ENCODE results near the gene WASHC4.
"Not testable (repeated sequence)": the region's sequence is repeated elsewhere in the genome, so short reads cannot be mapped to it uniquely, and the experiment has no call there.

Gene WASHC4

DNA sequence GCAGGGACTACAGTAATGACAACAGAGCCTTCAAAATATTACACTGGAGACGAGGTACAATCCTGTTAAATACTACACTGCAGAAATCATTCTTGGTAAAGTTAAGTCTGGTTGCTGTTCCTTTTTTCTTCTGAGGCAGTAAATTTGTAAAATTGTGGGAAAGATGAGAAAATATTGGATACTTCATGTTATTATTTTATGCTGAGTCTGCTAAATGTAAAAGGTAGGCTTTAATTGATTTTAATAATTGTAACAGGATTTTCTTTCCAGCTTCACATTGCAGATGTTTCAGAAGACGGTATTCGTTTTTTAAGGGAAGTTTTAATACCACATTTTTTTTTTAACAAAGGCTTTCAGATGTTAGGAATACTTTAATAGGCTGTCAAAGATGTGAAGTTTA, 62.6 kb downstream of the WASHC4 start:
- Histone ChIP-seq H3K9ac (ENCODE audit: low read depth, low read length) (no peak overlapping the region), H3K4me3 (ENCODE audit: low read length) (no peak overlapping the region), H3K4me1 (ENCODE audit: control insufficient read depth, insufficient read depth, low read length) (no peaks in the 10 kb centered on the region), H3K4me2 (ENCODE audit: low read length) (no peak overlapping the region), H3K36me3 (ENCODE audit: insufficient read depth, low read length) (peaks cover 87% of the 10 kb centered on the region), H3K9me3 (replicated peaks; ENCODE audit: low read length) (no peaks in the 10 kb centered on the region), H3K27me3 (ENCODE audit: control insufficient read depth, insufficient read depth, low read length) (no peaks in the 10 kb centered on the region)

DNA sequence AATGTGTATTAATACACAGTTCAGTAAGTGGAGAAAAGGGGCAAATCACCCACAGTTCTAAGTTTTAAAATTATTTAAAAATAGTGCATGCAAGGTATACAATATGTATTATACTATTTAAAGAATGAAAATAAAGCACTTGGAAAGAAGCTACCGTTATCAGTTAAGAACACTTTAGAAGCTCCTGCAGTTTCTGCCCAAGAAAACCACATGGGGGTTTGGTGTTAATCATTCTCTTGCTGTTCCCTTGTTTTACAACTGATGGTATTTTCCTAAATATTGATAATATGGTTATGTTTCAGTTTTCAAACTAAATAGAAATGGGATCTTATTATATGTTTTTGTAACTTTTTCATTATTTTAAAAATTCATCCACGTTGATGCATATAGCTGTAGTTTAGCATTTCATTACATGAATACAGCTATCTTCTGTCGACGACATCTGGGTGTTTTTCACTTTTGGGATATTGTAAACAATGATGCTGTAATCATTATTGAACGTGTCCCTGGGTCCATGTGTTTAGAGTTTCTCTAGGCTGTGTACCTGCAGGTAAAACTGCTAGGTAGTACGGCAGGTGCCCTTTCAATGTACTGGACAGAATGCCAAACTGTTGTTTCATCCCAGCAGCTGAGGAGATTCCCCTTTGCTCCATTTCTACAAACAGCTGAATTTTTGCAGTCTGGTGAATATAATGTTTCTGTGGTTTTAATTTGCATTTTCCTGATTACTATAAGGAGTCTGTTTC, 64.3 kb downstream of the WASHC4 start:
- Histone ChIP-seq H3K9me3 (replicated peaks; ENCODE audit: low read length) (no peaks in the 10 kb centered on the region), H3K27me3 (ENCODE audit: control insufficient read depth, insufficient read depth, low read length) (no peaks in the 10 kb centered on the region), H3K9ac (ENCODE audit: low read depth, low read length) (no peak overlapping the region), H3K4me3 (ENCODE audit: low read length) (no peak overlapping the region), H3K4me1 (ENCODE audit: control insufficient read depth, insufficient read depth, low read length) (no peaks in the 10 kb centered on the region), H3K4me2 (ENCODE audit: low read length) (no peak overlapping the region), H3K36me3 (ENCODE audit: insufficient read depth, low read length) (peaks cover 88% of the 10 kb centered on the region)

DNA sequence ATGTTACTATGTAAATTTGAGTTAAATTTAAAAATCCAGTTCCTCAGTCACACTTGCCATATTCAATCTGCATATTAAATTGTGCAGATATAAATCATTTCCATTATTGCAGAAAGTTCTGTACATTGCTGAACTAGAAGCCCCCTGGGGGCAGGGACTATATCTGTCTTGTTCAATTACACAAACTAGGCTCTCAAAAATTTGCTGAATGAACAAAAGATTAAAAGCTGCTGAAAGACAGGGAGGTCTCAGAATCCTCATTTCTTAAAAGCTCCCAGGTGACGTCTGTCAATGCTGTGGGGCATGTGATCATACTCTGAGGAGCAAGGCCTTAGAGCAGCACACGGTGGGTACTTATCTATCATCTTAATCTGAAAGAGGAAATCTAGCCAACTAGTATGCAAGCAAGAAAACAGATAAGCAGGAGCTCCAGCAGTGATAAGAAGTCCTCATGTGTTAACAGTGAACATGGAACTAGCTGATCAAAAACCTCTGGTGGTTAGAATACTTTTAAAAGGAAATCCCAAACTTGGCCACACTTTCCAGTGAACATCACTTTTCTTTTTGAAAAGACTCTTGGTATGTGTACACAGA, 68.0 kb downstream of the WASHC4 start:
- H3K27me3 ChIP-seq (ENCODE audit: control insufficient read depth, insufficient read depth, low read length), result no peaks in the 10 kb centered on the region
- H3K36me3 ChIP-seq (ENCODE audit: insufficient read depth, low read length), result peaks cover 61% of the 10 kb centered on the region
- H3K9me3 ChIP-seq (replicated peaks; ENCODE audit: low read length), result no peaks in the 10 kb centered on the region
- H3K4me2 ChIP-seq (ENCODE audit: low read length), result no peak overlapping the region
- no peaks in the 10 kb centered on the region for H3K4me1 ChIP-seq (ENCODE audit: control insufficient read depth, insufficient read depth, low read length)
- no peak overlapping the region for H3K9ac ChIP-seq (ENCODE audit: low read depth, low read length)
- no peak overlapping the region for H3K4me3 ChIP-seq (ENCODE audit: low read length)

DNA sequence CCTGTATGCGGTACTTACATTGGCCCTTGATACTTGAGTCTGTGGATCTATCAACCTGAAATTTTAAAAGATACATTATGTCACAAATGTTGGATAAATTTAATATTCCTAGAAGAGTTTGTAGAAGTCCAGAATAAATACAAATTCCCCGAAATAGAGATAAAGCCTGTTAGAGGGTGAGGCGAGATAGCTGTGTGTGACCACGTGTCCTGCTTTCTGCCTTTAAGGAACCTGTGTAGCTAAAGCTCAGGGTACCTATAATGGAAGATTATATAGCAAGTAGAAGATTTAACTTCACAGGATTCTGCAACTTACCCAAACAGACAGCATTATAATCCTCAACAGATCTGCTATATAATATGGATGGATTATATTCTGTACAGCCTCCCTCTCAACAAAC, 69.7 kb downstream of the WASHC4 start:
- H3K4me1 ChIP-seq (ENCODE audit: control insufficient read depth, insufficient read depth, low read length), result no peaks in the 10 kb centered on the region
- H3K9ac ChIP-seq (ENCODE audit: low read depth, low read length), result no peak overlapping the region
- H3K4me2 ChIP-seq (ENCODE audit: low read length), result no peak overlapping the region
- peaks cover 50% of the 10 kb centered on the region for H3K36me3 ChIP-seq (ENCODE audit: insufficient read depth, low read length)
- no peak overlapping the region for H3K4me3 ChIP-seq (ENCODE audit: low read length)
- no peaks in the 10 kb centered on the region for H3K27me3 ChIP-seq (ENCODE audit: control insufficient read depth, insufficient read depth, low read length)
- H3K9me3 ChIP-seq (replicated peaks; ENCODE audit: low read length), result no peaks in the 10 kb centered on the region

GRCh38 chr12:105179114-105179513, 71.6 kb downstream of the WASHC4 start:
- not testable (repeated sequence) for H3K27me3 ChIP-seq (ENCODE audit: control insufficient read depth, insufficient read depth, low read length); H3K4me3 ChIP-seq (ENCODE audit: low read length); H3K4me2 ChIP-seq (ENCODE audit: low read length); H3K4me1 ChIP-seq (ENCODE audit: control insufficient read depth, insufficient read depth, low read length); H3K9me3 ChIP-seq (replicated peaks; ENCODE audit: low read length); H3K9ac ChIP-seq (ENCODE audit: low read depth, low read length)
- peaks cover 39% of the 10 kb centered on the region for H3K36me3 ChIP-seq (ENCODE audit: insufficient read depth, low read length)

DNA sequence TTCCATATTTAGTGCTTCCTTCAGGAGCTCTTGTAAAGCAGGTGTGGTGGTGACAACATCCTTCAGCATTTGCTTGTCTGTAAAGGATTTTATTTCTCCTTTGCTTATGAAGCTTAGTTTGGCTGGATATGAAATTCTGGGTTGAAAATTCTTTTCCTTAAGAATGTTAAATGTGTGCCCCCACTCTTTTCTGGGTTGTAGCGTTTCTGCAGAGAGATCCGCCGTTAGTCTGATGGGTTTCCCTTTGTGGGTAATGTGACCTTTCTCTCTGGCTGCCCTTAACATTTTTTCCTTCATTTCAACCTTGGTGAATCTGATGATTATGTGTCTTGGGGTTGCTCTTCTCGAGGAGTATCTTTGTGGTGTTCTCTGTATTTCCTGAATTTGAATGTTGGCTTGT, 75.9 kb downstream of the WASHC4 start:
- not testable (repeated sequence) for H3K4me2 ChIP-seq (ENCODE audit: low read length)
- H3K36me3 ChIP-seq (ENCODE audit: insufficient read depth, low read length), result peaks cover 48% of the 10 kb centered on the region

DNA sequence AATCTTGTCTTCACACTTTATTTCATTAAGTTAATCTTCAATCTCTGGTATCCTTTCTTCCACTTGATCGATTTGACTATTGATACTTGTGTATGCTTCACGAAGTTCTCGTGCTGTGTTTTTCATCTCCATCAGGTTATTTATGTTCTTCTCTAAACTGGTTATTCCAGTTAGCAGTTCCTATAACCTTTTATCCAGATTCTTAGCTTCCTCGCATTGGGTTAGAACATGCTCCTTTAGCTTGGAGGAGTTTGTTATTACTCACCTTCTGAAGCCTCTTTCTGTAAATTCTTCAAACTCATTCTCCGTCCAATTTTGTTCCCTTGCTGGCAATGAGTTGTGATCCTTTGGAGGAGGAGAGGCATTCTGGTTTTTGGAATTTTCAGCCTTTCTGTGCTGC, 76.4 kb downstream of the WASHC4 start:
- H3K27me3 ChIP-seq (ENCODE audit: control insufficient read depth, insufficient read depth, low read length); H3K9me3 ChIP-seq (replicated peaks; ENCODE audit: low read length); H3K4me3 ChIP-seq (ENCODE audit: low read length); H3K4me1 ChIP-seq (ENCODE audit: control insufficient read depth, insufficient read depth, low read length); H3K9ac ChIP-seq (ENCODE audit: low read depth, low read length); H3K4me2 ChIP-seq (ENCODE audit: low read length): not testable (repeated sequence)
- H3K36me3 ChIP-seq (ENCODE audit: insufficient read depth, low read length), result peaks cover 52% of the 10 kb centered on the region

More for the DNA sequence above, 75.9 kb downstream of the WASHC4 start:
- H3K4me3 ChIP-seq (ENCODE audit: low read length); H3K9me3 ChIP-seq (replicated peaks; ENCODE audit: low read length); H3K9ac ChIP-seq (ENCODE audit: low read depth, low read length); H3K27me3 ChIP-seq (ENCODE audit: control insufficient read depth, insufficient read depth, low read length); H3K4me1 ChIP-seq (ENCODE audit: control insufficient read depth, insufficient read depth, low read length): not testable (repeated sequence)

DNA sequence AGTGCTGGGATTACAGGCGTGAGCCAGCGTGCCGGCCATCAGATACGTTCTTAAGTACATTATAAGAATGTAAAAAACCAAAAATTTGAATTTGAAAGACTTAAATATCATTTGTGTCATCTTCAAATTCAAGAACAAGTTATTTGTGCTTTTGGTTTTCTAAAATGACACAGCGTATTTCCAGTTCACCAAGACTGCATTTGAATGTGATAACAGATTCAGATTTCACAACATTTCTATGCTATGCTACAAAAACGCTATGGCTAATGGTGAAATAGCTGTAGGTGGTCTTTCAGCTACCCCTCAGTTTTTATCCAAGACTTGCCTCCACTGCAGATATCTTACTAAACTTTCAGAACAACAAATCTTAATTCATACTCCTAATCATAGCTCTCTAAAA, 81.8 kb downstream of the WASHC4 start:
- peaks cover 93% of the 10 kb centered on the region for H3K36me3 ChIP-seq (ENCODE audit: insufficient read depth, low read length)

DNA sequence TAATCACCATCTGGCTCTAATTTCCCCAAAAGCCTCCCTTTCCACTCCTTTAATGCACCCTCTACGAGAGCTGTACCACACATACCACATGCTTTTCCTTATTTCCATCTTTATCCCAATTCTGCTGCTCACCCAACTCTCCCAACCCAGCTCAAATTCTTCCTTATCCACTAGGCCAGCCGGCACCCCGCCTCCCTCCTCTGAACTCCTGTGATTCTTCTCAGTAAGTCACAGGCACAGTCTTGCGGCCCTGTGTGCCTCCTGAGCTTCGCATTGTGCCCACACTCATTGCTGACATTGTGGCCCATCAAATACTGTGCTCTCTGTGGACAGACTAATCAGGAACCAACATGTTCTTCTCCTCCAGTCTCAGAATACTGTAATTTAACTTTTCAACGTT, 83.0 kb downstream of the WASHC4 start:
- H3K4me1 ChIP-seq (ENCODE audit: control insufficient read depth, insufficient read depth, low read length), result no peaks in the 10 kb centered on the region
- peaks cover 93% of the 10 kb centered on the region for H3K36me3 ChIP-seq (ENCODE audit: insufficient read depth, low read length)
- no peak overlapping the region for H3K9ac ChIP-seq (ENCODE audit: low read depth, low read length)
- H3K9me3 ChIP-seq (replicated peaks; ENCODE audit: low read length), result no peaks in the 10 kb centered on the region
- H3K4me3 ChIP-seq (ENCODE audit: low read length), result no peak overlapping the region
- H3K4me2 ChIP-seq (ENCODE audit: low read length), result no peak overlapping the region
- H3K27me3 ChIP-seq (ENCODE audit: control insufficient read depth, insufficient read depth, low read length), result no peaks in the 10 kb centered on the region

More for the DNA sequence above, 81.8 kb downstream of the WASHC4 start:
- Histone ChIP-seq H3K27me3 (ENCODE audit: control insufficient read depth, insufficient read depth, low read length) (no peaks in the 10 kb centered on the region), H3K9ac (ENCODE audit: low read depth, low read length) (no peak overlapping the region), H3K4me3 (ENCODE audit: low read length) (no peak overlapping the region), H3K9me3 (replicated peaks; ENCODE audit: low read length) (no peaks in the 10 kb centered on the region), H3K4me2 (ENCODE audit: low read length) (no peak overlapping the region), H3K4me1 (ENCODE audit: control insufficient read depth, insufficient read depth, low read length) (no peaks in the 10 kb centered on the region)

- H3K4me1 ChIP-seq (ENCODE audit: control insufficient read depth, insufficient read depth, low read length), result no peaks in the 10 kb centered on the region
- H3K4me3 ChIP-seq (ENCODE audit: low read length), result no peak overlapping the region
- no peaks in the 10 kb centered on the region for H3K9me3 ChIP-seq (replicated peaks; ENCODE audit: low read length)
- H3K9ac ChIP-seq (ENCODE audit: low read depth, low read length), result no peak overlapping the region
- H3K36me3 ChIP-seq (ENCODE audit: insufficient read depth, low read length), result peaks cover 92% of the 10 kb centered on the region
- no peaks in the 10 kb centered on the region for H3K27me3 ChIP-seq (ENCODE audit: control insufficient read depth, insufficient read depth, low read length)
- H3K4me2 ChIP-seq (ENCODE audit: low read length), result no peak overlapping the region
Measured at GRCh38 chr12:105192624-105193225, 85.2 kb downstream of the WASHC4 start.

GRCh38 chr12:105194947-105195346, 87.4 kb downstream of the WASHC4 start:
- Histone ChIP-seq H3K36me3 (ENCODE audit: insufficient read depth, low read length) (peaks cover 88% of the 10 kb centered on the region), H3K4me1 (ENCODE audit: control insufficient read depth, insufficient read depth, low read length) (peaks cover 5% of the 10 kb centered on the region), H3K9me3 (replicated peaks; ENCODE audit: low read length) (no peaks in the 10 kb centered on the region), H3K9ac (ENCODE audit: low read depth, low read length) (no peak overlapping the region), H3K4me3 (ENCODE audit: low read length) (no peak overlapping the region), H3K4me2 (ENCODE audit: low read length) (no peak overlapping the region), H3K27me3 (ENCODE audit: control insufficient read depth, insufficient read depth, low read length) (no peaks in the 10 kb centered on the region)

- Histone ChIP-seq H3K4me3 (ENCODE audit: low read length) (no peak overlapping the region), H3K4me1 (ENCODE audit: control insufficient read depth, insufficient read depth, low read length) (peaks cover 10% of the 10 kb centered on the region), H3K27me3 (ENCODE audit: control insufficient read depth, insufficient read depth, low read length) (no peaks in the 10 kb centered on the region), H3K36me3 (ENCODE audit: insufficient read depth, low read length) (peaks cover 86% of the 10 kb centered on the region), H3K9me3 (replicated peaks; ENCODE audit: low read length) (no peaks in the 10 kb centered on the region), H3K9ac (ENCODE audit: low read depth, low read length) (no peak overlapping the region), H3K4me2 (ENCODE audit: low read length) (no peak overlapping the region)
Measured at GRCh38 chr12:105196090-105196489, 88.6 kb downstream of the WASHC4 start.
